Measurements from ENCODE around the gene HSDL1.

DNA sequence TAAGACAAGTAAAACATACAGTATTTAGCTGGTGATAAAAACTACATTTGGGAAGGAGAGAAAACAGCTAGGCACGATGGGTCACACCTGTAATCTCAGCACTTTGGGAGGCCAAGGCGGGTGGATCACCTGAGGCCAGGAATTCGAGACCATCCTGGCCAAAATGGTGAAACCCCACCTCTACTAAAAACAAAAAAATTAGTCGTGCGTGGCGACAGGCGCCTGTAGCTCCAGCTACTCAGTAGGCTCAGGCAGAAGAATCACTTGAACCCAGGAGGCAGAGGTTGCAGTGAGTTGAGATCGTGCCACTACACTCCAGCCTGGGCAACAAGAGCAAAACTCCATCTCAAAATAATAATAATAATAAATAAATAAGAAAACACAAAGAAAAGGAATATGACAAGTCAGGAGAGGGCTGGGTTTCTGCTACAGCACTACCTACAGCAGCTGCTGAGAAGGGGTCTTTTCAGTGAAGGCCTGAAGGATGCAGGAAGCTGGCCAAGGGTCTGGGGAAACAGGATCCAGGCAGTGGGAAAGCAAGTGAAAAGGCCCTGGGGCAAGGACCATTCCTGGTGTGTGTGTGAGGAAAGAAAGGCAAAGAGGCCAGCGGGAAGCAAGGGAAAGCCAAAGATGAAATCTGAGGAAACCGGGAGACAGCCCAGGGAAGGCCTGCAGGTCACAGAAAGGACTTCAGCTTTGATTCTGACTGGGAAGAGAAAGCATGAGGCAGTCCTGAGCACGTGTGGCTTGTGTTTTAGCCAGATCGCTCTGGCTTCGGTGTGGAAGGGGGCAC is 38.8 kb downstream of the HSDL1 start:
- TF ChIP-seq, protein P1, sequence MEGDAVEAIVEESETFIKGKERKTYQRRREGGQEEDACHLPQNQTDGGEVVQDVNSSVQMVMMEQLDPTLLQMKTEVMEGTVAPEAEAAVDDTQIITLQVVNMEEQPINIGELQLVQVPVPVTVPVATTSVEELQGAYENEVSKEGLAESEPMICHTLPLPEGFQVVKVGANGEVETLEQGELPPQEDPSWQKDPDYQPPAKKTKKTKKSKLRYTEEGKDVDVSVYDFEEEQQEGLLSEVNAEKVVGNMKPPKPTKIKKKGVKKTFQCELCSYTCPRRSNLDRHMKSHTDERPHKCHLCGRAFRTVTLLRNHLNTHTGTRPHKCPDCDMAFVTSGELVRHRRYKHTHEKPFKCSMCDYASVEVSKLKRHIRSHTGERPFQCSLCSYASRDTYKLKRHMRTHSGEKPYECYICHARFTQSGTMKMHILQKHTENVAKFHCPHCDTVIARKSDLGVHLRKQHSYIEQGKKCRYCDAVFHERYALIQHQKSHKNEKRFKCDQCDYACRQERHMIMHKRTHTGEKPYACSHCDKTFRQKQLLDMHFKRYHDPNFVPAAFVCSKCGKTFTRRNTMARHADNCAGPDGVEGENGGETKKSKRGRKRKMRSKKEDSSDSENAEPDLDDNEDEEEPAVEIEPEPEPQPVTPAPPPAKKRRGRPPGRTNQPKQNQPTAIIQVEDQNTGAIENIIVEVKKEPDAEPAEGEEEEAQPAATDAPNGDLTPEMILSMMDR (IDR thresholded peaks at IDR 0.05; ENCODE audit: low read depth, low read length, missing input control), result no peak
- no peak for TF ChIP-seq YY1 (IDR thresholded peaks at IDR 0.05)
- no peak for TF ChIP-seq JUND (IDR thresholded peaks at IDR 0.05)
- no peak for TF ChIP-seq TAF1 (conservative IDR thresholded peaks at IDR 0.05)
